HG03159 (cell line): Measurements from ENCODE around the gene TMEM203.
A peak's percentile ranks its signal among the peaks of the same experiment; 100 is the strongest.

ENCODE experiments used
- ATAC-seq: cut with Tn5 transposase; IDR thresholded peaks from one replicate; pipeline ENCODE4 v1.9.1; 2021; ENCODE audit warnings: mild to moderate bottlenecking, moderate library complexity; ENCODE audit not compliant: unreplicated experiment

The TMEM203 gene

DNA sequence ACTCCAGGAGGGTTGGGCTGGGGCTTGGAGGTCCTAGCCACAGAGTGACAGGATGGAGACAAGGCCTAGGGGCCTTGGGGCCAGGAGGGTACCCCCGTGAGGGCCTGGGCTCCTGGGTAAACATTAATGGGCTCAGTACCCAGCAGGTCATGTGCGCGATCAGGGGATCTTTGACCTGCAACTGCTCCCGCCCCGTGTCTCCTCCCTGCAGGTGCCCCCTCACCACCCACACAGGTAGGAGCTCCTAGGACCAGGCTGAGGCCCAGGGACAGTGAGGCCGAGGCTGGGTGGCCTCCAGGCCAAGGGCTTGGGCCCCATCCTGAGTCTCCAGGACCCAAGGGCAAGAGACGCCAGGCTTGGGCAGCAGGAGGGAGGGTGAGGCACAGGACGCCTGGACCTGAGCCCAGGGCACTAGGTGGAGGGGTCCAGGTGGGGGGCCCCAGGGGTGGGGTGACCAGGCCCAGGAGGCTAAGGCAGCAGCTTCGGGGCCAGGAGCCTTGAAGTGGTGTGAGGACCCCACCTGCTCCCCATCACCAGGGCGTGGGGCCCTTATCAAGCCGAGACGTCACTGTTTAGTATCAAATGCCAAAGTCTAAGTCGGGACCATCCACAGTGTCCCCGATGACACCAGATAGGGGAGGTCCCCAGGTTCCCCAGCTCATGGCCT lies 25.4 kb upstream of the TMEM203 start, which contains the start of gene SLC34A3:
Gene SLC34A3, plus strand, starts transcription at position 197 of the 667 bp plus-strand sequence. CDS start 802 bp downstream, outside the sequence.
- ATAC-seq: no peak

GRCh38 chr9:137229903-137230704 lies 24.7 kb upstream of the TMEM203 start:
- ATAC-seq: no peak

DNA sequence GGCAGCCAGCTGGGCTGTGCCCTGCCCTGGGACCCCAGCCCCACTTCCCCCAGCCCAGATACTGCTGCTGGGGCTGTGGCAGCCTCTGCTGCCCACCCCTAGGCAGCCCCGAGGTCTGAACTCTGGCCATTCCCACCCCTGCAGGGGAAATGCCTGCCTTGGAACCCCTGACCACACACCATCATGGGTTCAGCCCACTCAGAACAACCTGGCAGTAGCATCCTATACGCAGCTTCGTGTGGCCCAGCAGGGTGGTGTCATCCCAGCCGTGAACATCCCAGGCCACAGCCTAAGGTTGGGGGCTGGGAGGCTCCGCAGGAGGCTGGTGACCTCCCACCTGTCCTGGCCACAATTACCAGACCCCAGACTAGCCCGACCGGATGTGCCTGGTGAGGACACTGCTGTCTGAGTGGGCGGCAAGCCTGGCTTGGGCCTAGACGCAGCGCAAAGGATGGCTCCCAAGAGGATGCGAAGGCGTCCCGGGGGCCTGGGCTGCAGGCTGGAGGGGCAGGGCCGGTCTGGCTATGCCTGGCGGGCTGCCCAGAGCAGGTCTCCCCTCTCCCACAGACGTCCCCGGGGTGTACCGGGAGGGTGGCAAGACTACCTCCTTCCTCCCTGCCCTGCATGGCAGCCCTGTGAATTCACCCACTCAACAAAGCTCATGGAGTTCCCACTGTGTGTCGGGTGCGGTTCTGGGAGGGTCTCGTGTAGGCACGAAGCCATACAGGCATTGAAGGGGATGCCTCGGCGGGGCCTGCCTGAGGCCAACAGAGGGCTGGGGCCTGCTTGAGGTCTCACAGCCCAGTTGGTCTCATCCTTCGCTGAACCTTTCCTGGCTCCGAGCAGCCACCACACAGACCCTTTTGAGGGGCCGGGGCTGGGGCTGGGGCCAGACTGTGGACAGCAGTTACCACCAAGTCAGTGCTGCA lies 23.8 kb upstream of the TMEM203 start:
- no peak for ATAC-seq

- ATAC-seq: no peak
These were observed 23.1 kb upstream of the TMEM203 start for GRCh38 chr9:137228506-137228967.

DNA sequence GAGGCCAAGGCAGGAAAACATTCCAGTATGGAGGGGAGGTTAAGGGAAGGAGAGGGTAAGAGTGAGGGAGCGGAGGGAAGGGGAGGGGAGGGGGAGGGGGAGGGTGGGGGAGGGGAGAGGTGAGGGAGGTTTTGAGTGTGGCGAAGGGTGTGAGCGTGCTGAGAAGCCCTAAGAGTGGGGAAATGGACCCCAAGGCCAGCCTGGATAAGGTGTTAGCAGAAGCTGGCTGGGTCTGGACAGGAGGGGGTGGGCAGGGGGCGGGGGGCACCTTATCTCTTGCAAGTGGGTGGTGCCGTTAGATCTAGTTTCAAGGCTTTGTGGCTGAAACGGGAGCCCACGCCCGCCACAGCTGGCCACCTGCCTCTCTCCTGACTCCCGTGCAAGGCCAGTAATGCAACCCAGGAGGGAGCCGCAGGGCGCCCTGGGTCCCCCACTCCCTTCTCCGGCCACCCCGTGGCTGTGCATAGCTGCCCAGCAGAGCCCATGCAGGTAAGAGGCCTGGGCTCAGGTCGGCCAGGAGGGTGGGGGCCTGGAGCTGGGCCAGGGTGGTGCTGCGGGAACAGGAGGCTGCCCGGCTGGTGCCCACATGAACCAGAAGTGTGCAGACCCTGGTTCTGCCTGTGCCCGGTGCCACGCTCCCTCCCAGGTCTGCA lies 22.5 kb upstream of the TMEM203 start:
- ATAC-seq: no peak

GRCh38 chr9:137227054-137227852 lies 21.8 kb upstream of the TMEM203 start, which contains the start of gene RNF224:
TSS of gene RNF224 (plus strand) at chr9:137227502. CDS start at chr9:137228336, 834 bp downstream.
- no peak for ATAC-seq

GRCh38 chr9:137226338-137227053 lies 21.0 kb upstream of the TMEM203 start:
- no peak for ATAC-seq

GRCh38 chr9:137225699-137226331 lies 20.4 kb upstream of the TMEM203 start:
- ATAC-seq: no peak

DNA sequence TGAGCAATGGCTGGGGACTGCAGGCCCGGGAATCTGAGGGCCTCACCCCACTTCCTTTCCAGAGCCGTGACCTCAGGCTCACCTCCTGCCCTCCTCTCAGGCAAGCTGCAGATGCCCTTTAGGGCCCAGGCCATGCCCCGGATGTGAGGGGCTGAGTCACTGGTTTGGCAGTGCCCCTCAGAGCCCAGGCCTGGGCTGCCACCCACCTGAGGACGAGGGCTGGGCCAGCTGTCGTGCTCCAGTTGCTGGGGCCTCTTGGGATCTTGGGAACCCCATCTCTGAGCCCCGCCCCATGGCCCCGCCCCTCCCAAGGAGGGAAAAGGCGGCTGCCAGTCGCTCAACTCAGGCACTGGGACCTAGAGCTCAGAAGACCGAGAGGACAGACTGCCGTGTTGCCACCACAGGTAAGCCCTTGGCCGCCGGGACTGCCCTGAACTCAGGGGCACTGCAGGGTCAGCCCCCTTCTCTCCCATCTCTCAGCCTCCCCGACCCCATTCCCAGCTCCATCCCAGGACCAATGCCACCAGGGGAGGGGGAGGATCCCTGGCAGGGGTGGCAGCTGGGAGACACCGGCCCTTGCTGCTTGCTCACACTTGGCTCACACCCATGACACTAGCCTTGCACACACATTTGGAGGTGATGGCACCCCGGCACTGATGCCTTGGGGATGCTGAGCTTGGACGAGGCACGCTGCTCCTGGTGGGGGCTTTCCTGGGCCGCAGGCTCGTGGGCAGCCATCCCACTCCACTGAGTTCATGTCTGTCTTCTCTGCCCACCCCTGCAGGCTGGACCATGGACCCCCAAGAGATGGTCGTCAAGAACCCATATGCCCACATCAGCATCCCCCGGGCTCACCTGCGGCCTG lies 19.6 kb upstream of the TMEM203 start, which contains the start of gene CYSRT1:
Gene CYSRT1, plus strand, starts transcription at position 345 of the 865 bp plus-strand sequence. Its CDS starts 448 bp downstream, at position 793.
- ATAC-seq: no peak

GRCh38 chr9:137223078-137223970 lies 17.9 kb upstream of the TMEM203 start:
- peak; percentile 72 for ATAC-seq

- ATAC-seq: no peak
These were observed 17.0 kb upstream of the TMEM203 start, which contains the start of gene RNF208 for GRCh38 chr9:137222190-137223077. TSS of gene RNF208 (minus strand) at chr9:137222240. CDS start at chr9:137221212, 1,028 bp downstream.

DNA sequence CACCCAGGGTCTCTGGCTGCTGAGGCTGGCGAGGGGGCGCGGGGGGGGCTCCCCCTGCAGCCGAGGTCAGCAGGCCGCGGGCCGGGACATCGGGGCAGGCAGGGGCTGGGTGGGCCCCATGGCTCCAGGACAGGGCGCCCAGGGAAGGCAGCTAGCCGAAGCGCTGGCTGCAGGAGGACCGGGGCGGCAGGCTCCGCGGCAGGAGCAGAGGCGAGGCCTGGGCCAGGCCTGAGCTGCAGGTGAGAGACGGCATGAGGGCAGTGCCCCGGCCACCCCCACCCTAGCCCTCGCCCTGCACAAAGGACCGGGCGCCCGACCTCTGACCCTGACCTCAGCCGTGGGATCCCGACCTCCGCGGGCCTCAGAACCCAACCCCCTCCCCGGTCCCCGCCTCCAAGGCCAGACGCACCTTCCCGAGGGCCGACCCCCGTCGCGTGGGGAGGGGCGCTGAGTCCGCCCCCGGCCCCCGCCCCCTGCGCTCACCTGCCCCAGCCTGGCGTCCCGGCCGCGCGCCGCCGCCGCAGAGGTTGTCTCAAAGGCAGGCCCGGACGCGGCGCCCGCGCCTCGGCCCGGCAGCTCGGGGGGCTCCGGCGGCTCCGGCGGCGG lies 16.2 kb upstream of the TMEM203 start:
- ATAC-seq: no peak

- no peak for ATAC-seq
These were observed 15.7 kb upstream of the TMEM203 start for GRCh38 chr9:137221095-137221505.

GRCh38 chr9:137220317-137221094 lies 15.1 kb upstream of the TMEM203 start:
- ATAC-seq: no peak
